NCI-H1105 (cell line): ENCODE measurements around the gene KIAA0232.
"Not testable (repeated sequence)": the region's sequence is repeated elsewhere in the genome, so short reads cannot be mapped to it uniquely, and the experiment has no call there.

Source experiments
- DNase-seq: peaks from one replicate; lab custom pipeline; 2025; lab: John Stamatoyannopoulos, UW

KIAA0232 gene

GRCh38 chr4:6808259-6808658 lies 25.7 kb downstream of the KIAA0232 start:
- no peak for DNase-seq

DNA sequence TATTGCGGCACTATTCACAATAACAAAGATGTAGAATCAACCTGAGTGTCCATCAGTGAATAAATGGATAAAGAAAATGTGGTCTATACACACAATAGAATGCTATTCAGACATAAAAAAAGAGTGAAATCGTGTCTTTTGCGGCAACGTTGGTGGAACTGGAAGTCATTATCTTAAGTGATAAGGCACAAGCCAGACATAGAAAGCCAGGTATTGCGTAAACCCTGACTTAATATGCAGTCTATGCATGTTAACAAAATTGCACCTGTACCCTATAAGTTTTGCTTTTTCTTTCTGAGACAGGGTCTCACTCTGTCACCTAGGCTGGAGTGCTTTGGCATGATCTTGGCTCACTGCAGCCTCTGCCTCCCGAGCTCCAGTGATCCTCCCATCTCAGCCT lies 28.6 kb downstream of the KIAA0232 start:
- no peak for DNase-seq

GRCh38 chr4:6812766-6813165 lies 30.2 kb downstream of the KIAA0232 start:
- no peak for DNase-seq

DNA sequence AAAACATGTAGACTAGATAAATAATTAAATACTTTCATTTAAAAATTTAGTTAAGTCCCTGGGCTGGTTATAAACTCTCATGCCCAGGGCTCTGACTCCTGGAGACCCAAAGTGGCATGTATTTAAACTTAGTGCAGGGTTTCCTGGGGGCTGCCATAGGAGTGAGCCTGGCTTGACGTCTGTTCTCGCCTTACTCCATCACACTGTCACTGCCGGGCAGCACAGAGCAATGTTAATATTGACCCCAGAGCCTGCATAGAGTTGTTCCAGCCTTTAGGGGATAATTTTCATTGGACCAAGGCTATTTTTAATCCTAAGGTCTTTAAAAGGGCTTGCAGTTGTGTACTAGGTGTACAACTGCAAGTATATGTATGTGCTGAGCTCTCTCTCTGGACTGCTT lies 31.2 kb downstream of the KIAA0232 start:
- DNase-seq: no peak

GRCh38 chr4:6815029-6815836 lies 32.7 kb downstream of the KIAA0232 start:
- no peak for DNase-seq

DNA sequence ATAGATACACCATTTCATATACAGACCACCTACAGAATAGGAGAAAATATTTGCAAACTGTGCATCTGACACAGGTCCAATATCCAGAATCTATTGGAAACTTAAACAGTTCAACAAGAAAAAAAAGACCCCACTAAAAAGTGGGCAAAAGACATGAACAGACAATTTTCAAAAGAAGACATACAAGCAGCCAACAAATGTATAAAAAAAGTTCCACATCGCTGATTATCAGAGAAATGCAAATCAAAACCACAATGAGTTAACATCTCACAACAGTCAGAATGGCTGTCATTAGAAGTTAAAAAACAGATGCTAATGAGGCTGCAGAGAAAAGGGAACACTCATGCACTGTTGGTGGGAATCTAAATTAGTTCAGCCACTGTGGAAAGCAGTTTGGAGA lies 36.8 kb downstream of the KIAA0232 start:
- no peak for DNase-seq

GRCh38 chr4:6820695-6821094 lies 38.2 kb downstream of the KIAA0232 start:
- DNase-seq: no peak

- DNase-seq: no peak
These were observed 41.5 kb downstream of the KIAA0232 start for GRCh38 chr4:6824071-6824470.

GRCh38 chr4:6824772-6825402 lies 42.4 kb downstream of the KIAA0232 start:
- no peak for DNase-seq

GRCh38 chr4:6825403-6825802 lies 42.9 kb downstream of the KIAA0232 start:
- no peak for DNase-seq

DNA sequence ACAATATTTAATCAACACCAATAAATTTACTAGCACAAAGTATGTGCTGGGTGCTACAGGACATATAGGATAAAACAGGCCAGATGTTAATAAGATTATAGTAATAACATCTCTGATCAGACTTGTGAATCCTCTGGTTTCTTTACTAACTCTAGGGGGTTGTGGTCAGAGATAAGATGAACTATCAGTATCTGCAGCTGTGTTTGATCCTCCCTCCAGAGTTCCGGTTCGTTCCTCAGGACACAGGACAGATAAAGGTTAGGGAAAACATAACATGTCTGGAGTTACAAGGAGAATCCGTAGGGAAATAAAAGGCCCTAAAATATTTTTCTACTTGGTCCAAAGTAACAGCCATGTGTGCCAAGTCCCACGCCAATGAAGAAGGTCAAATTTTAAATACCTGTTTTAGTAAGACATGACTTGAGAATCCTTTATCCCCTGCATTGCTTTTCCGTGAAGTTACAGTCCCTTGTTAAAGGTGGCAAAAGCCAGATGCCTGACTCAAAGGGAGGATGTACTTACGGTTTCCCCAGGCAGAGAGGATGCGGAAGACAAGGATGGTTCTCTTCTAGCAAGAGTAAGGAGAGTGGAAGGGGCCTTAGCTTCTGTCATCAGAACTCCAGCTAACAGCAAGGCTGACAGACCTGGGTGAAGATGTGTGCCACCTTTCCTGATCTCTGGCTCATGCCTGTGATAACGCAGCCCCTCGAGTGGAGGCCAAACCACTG lies 44.4 kb downstream of the KIAA0232 start:
- no peak for DNase-seq

GRCh38 chr4:6829086-6829485 lies 46.6 kb downstream of the KIAA0232 start:
- no peak for DNase-seq

DNA sequence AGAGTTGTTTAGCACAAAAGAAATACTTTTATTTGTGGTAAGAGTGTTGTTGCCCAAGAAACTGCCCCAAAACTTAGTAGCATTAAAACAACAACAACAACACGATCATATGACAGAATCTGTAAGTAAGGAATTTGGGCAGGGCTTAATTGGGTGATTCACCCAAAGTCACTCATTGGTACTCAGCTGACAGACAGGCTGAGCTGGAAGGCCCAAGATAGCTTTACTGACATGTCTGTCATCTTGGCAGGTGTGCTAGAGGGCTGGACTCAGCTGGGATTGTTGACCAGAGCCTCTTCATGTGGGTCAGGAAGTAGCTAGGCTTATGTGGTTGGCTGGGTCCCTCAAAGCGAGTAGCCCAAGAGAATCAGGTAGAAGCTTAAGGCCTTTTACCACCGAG lies 52.3 kb downstream of the KIAA0232 start:
- DNase-seq: no peak

DNA sequence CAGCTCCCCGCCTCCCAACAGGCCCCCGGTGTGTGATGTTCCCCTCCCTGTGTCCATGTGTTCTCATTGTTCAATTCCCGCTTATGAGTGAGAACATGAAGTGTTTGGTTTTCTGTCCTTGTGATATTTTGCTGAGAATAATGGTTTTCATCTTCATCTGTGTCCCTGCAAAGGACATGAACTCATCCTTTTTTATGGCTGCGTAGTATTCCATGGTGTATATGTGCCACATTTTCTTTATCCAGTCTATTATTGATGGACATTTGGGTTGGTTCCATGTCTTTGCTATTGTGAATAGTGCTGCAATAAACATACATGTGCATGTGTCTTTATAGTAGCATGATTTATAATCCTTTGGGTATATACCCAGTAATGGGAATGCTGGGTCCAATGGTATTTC lies 53.1 kb downstream of the KIAA0232 start:
- not testable (repeated sequence) for DNase-seq

DNA sequence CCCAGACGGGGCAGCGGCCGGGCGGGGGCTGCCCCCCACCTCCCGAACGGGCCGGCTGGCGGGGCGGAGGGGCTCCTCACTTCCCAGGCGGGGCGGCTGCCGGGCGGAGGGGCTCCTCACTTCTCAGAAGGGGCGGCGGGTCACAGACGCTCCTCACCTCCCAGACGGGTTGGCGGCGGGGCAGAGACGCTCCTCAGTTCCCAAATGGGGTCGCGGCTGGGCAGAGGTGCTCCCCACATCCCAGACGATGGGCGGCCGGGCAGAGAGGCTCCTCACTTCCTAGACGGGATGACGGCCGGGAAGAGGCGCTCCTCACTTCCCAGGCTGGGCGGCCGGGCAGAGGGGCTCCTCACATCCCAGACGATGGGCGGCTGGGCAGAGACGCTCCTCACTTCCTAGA lies 54.6 kb downstream of the KIAA0232 start:
- DNase-seq: not testable (repeated sequence)

- no peak for DNase-seq
These were observed 57.1 kb downstream of the KIAA0232 start for GRCh38 chr4:6839579-6839978.

DNA sequence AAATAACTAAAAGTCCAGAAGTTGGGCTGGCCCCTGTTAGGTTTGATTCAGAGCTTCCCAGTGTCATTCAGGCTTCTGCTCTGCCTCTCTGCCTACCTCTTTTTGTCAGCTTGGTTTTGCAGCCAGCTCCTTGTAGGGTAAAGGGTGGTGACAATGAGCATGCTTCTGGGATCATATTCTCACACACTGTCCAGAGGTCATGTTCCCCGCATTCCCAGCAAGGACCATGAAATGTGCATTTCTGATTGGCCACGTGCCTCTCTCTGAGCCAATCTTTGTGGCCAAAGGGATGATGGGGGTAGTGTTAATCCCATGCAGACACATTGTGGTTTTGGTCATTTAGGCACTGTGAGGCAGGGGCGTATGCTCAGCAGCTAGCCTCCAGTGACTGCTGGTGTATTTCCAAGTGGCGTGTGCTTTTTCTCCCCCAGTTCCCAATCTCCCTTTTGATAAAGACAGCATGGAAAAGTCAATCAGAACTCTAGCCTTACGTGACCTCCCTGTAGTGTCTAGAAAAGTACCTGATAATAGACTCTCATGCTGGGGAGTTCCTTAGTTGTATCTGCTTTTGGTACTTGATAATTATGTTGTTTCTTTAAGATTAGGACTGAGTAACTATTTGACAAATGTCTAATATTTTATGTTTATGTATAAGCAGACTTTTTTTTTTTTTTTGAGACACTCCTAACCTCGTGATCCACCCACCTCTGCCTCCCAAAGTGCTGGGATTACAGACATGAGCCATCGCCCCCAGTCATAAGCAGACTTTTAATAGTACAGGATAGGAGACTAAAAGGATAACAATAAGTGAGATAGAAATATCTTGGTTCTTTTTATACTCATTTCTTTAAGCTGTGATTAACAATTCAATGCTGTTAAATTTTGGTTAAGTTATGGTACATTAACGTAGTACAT lies 57.8 kb downstream of the KIAA0232 start:
- DNase-seq: no peak

GRCh38 chr4:6845027-6845426 lies 62.5 kb downstream of the KIAA0232 start:
- no peak for DNase-seq

GRCh38 chr4:6845574-6845973 lies 63.0 kb downstream of the KIAA0232 start:
- DNase-seq: no peak

- no peak for DNase-seq
These were observed 64.7 kb downstream of the KIAA0232 start for GRCh38 chr4:6847178-6847577.

GRCh38 chr4:6848717-6849305 lies 66.3 kb downstream of the KIAA0232 start:
- no peak for DNase-seq

DNA sequence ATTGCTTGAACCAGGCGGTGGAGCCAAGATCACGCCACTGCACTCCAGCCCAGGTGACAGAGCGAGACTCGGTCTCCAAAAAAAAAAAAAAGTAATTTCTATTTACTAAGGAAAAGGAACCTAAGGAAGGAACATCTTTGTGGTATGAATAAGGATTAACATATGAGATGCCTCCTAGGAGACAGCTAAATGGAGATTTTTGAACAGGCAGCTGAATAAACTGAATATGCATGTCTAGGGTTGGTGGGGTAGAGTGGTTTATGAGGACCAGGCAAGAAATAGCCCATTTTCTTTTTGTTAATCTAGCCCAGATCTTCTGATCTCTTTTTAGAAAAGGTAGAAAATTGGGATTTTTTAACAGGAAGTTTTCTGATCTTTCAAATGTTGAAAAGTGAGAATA lies 67.2 kb downstream of the KIAA0232 start:
- DNase-seq: no peak
